Stimulated activated CD4-positive, alpha-beta T cell treated with anti-CD3 and anti-CD28 coated beads, Interleukin-2, amount 100 ng/mL, for 4 hours (primary cell): ENCODE measurements around the gene FER1L5.
A peak's percentile ranks its signal among the peaks of the same experiment; 100 is the strongest.
"Not testable (repeated sequence)": the region's sequence is repeated elsewhere in the genome, so short reads cannot be mapped to it uniquely, and the experiment has no call there.

ENCODE experiments used
- DNase-seq: peaks from one replicate; pipeline ENCODE4 v3.0.0-alpha.2; 2020; ENCODE audit warnings: low read depth

FER1L5 gene

GRCh38 chr2:96636551-96637171 is 5.9 kb upstream of the FER1L5 start:
- no peak for DNase-seq

GRCh38 chr2:96637385-96638143 is 5.0 kb upstream of the FER1L5 start:
- peak; percentile 54 for DNase-seq

GRCh38 chr2:96638144-96639121 is 4.1 kb upstream of the FER1L5 start, which contains the start of gene KANSL3:
Gene KANSL3, minus strand, starts transcription at chr2:96638312. Its CDS starts 1,177 bp downstream, at chr2:96637135.
- DNase-seq: peak; percentile 81

DNA sequence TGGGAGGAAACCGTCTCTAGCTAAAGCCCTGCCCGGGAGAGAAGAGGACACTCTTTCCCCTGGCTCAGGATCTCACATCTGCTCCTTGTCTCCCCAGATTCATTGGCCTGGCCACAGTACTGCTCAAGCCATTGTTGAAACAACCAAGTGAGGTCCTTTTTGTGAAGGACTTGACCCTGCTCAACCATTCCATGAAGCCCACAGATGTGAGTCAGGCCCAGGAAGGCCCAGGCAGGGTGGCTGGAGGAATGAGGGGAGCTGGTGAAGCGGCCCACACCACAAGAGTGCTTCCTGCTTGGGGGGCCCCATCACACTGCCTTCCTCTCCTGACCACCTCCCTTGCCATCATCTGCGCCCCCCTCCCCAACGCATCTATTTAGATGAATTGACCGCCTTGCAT is 5.1 kb downstream of the FER1L5 start:
- DNase-seq: no peak

DNA sequence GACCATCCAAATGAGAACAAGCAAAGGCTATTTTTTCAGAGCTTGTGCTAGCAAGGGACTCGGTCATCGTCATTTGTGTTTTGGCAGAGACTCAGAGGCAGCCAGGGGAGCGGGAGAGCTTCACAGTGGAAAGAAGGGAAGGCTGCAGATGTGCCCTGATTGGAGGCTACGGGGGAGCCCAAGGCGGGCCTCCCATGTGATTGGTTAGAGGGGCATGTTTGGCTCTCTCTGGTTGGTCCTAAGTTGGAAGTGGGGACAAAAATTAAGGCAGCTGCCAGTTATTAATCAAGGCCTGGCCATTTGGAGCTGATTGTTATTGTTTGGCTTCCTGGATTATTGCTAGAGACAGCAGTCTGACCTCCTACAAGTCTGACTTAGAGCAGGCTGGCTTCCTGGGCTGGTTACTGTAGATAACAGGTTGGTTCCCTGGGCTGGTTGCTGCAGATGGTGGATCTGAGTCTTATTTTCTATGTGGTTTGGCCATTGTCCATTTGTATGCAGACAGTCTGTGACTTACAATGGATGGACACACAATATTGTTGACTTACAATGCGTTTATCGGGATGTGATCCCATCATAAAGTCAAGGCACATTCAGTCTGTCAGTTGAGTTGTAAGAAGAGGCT is 5.9 kb downstream of the FER1L5 start:
- no peak for DNase-seq

GRCh38 chr2:96649342-96649741 is 6.8 kb downstream of the FER1L5 start:
- no peak for DNase-seq

DNA sequence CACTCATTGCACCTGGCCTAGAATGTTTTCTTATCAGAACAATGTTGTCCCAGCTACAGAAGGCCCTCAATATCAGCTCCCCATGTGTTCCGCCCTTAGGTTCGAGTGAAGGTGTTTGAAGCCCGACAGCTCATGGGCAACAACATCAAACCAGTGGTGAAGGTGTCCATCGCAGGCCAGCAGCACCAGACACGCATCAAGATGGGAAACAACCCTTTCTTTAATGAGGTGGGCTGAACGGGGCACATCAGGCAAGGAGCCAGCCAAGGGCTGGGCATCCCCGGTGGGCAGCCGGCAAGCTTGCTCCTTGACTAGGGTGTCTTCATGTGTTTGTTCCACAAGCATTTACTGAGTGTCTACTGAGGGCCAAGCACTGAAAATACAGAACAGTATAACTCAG is 9.2 kb downstream of the FER1L5 start:
- no peak for DNase-seq

GRCh38 chr2:96654791-96655190 is 12.2 kb downstream of the FER1L5 start:
- DNase-seq: not testable (repeated sequence)

- DNase-seq: no peak
Observed at GRCh38 chr2:96655526-96655925, 13.0 kb downstream of the FER1L5 start.

GRCh38 chr2:96656540-96656939 is 14.0 kb downstream of the FER1L5 start:
- no peak for DNase-seq

- DNase-seq: no peak
Observed at GRCh38 chr2:96661324-96661723, 18.8 kb downstream of the FER1L5 start.

- DNase-seq: no peak
Observed at GRCh38 chr2:96662360-96662759, 19.8 kb downstream of the FER1L5 start.

DNA sequence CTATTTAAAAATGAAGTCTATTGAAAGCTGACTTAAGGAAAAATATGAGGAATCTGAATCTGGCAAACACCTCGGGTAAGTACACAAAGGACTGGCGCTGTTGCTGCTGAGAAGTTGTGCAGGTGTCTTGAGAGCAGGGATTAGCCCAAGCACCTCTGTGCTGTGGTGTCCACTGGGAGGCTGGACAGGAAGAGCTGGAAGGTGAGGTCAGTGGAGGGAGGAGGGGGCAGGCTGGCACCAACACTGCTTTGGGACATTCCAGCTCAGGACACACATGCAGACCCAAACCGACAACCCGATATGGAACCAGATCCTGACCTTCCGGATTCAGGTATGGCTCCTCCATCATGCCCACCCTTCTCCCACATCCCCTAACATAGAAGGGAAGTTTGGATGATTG is 20.6 kb downstream of the FER1L5 start:
- DNase-seq: no peak

DNA sequence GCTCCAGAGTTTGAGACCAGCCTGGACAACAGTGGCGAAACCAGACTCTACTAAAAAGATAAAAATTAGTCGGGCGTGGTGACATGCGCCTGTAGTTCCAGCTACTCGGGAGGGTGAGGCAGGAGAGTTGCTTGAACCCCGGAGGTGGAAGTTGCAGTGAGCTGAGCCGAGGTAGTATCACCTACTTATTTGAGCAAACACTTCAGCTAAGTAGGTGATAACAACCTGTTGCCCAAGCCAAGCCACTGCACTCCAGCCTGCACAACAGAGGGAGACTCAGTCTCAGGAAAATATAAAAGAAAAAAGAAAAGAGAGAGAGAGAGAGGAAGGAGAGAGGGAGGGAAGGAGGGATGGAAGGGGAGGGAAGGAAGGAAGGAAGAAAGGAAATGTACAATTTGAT is 21.3 kb downstream of the FER1L5 start:
- no peak for DNase-seq

DNA sequence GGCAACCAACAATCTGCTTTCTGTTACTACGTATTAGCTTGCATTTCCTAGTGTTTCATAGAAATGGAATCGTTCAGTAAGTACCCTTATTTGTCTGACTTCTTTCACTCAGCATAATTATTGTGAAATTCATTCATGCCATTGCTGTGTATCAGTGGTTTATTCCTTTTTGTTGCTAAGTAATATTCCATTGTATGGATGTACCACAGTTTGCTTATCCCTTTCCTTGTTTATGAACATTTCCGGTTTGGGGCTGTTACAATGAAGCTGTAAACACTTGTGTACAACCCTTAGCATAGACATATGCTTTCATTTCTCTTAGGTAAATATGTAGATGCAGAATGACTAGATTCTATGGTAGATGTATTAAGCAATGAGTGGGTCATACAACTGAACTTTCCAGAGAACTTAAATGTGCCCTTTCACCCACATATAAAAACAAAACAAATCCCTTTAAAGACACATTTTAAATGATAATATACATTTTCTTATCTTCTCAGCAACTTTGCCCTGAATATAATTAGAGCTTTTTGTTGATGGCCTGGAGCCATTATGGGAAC is 21.9 kb downstream of the FER1L5 start:
- no peak for DNase-seq

DNA sequence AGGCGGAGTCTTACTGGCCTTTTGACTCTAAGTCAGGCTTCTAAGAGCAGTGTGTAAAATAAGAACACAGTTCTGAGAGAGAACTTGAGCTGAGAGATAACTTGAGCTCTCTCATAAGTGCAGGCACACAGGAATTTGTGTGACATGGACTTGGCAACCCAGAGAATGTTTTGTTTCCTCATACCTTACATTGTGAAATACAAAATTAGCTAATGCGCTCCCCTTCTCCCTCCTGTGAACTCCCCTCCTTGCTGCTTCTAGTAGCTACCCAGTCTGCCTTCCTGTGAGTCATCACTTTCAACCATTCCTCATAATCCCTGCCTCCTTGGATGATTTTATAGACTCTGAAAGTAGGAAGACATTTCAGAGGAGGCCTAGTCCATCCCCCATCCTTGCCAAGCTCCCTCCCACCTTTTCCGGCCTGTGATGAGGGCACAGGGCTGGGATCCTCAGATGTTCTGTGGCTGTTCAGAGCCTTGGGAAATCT is 22.6 kb downstream of the FER1L5 start:
- DNase-seq: no peak

GRCh38 chr2:96665717-96666116 is 23.2 kb downstream of the FER1L5 start:
- DNase-seq: not testable (repeated sequence)

DNA sequence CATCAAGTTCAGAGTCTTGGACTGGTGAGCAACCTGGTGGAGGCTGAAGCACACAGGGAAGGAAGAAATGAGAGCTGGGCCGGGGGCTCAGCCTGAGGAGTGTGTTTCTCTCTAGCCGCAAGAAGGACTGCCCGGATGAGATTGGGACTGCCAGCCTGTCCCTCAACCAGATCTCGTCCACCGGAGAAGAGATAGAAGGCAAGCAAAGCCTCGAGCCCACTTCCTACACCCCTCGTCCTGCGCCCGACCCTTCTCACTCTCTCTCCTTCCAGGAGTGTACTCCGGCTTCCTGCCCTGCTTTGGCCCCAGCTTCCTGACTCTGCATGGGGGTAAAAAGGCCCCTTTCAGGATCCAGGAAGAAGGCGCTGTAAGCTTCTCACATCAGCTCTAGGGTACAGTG is 26.2 kb downstream of the FER1L5 start:
- DNase-seq: no peak

GRCh38 chr2:96669539-96670215 is 27.1 kb downstream of the FER1L5 start:
- DNase-seq: no peak

DNA sequence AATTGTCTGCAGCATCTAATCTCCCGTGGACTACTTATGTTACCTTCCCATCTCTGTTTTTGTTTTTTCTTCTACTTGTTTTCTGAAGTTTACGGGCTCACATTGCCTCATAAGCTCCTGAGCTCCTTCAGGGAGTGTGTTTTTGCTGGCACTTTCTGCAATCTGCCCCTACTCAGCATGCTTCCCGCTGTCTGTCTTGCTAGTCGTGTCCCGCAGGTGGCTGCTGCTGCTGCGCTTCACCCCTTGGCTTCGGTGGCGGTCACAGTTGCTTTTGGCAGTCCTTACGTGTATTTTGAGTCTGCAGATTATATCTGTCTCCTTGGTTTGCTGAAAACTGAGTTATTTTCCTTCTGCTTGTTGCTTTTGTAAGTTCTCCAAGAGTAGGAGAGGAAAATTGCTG is 37.3 kb downstream of the FER1L5 start:
- DNase-seq: no peak

DNA sequence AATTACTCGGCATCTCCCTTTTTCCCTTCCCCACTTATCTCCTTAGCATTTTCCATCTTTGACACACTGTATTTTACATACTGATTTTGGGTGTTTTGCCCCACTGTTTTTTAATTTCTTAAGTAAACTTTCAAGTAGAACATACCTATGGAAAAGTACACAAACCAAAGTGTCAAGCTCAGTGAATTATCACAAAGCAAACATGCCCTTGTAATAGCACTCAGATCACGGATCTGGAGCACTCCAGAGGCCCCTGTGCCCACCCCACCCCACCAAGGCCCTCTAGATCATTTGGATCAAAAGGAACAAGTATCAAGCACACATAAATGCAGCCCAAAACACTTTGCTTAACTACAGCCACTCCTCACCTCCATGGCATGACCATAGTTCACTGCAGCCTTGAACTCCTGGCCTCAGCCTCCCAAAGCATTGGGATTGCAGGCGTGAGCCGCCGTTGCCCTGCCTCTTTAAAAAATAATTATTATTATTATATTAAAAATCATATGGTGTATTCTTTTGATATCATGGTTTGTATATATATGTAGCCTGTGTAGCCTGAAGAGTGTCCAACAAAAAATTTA is 38.1 kb downstream of the FER1L5 start:
- no peak for DNase-seq
